ENCODE measurements around the gene SSBP4. TPM values are rescaled to one million over a fixed set of nuclear protein-coding genes. Genes with fewer than 3 reads are reported as not detected.

Gene SSBP4
- total and polyA plus RNA-seq, 4 donors, result 31.7 to 95.3 (median 72.4) TPM

DNA sequence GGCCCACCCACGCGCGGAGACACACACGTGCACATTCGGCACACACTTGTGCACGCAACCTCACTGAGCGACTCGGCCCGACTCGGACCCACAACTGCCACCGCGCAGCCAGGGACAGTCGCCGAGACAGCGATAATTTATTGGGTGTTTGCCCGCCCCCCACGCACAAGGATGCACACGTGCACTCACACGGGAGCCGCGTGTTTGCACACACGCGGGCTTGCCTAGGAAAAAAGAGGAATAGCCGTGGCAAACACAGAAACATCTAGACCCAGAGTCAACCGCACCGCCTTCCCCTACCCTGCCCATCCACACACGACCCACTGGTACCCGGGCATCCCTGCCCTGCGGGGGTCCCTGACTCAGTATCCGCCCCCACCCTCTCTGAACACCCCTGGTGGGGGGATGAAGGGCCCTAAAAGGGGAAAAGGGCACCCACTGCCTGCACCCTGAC, 1.1 kb upstream of the SSBP4 start:
- 8 to 9% methylated on average over 30 of the region's 30 CpGs for WGBS, 2 donors
- Histone ChIP-seq H3K4me3 (no peak overlapping the region), H3K36me3 (ENCODE audit: control insufficient read depth in 4 of 4, insufficient read depth in 4 of 4, low read length in 4 of 4) (no peaks in the 10 kb centered on the region), H3K27me3 (ENCODE audit: control insufficient read depth in 3 of 3, insufficient read depth in 3 of 3, low read length in 2 of 3) (no peaks in the 10 kb centered on the region), H3K9ac (ENCODE audit: insufficient read depth in 1 of 2, low read length in 2 of 2) (no peak overlapping the region), H3K4me1 (ENCODE audit: control insufficient read depth in 5 of 5, insufficient read depth in 5 of 5, low read length in 5 of 5) (peaks cover 0 to 57% (median 42%) of the 10 kb centered on the region in 5 donors), H3K27ac (ENCODE audit: low read depth in 1 of 2, low read length in 1 of 2) (peak overlapping the region; percentile 27 to 88), H3K9me3 (ENCODE audit: control insufficient read depth in 4 of 4, insufficient read depth in 3 of 4, low read length in 3 of 4) (no peaks in the 10 kb centered on the region)
- no peak for ATAC-seq (ENCODE audit: insufficient read depth, low FRiP score)
- TF ChIP-seq, protein P1, sequence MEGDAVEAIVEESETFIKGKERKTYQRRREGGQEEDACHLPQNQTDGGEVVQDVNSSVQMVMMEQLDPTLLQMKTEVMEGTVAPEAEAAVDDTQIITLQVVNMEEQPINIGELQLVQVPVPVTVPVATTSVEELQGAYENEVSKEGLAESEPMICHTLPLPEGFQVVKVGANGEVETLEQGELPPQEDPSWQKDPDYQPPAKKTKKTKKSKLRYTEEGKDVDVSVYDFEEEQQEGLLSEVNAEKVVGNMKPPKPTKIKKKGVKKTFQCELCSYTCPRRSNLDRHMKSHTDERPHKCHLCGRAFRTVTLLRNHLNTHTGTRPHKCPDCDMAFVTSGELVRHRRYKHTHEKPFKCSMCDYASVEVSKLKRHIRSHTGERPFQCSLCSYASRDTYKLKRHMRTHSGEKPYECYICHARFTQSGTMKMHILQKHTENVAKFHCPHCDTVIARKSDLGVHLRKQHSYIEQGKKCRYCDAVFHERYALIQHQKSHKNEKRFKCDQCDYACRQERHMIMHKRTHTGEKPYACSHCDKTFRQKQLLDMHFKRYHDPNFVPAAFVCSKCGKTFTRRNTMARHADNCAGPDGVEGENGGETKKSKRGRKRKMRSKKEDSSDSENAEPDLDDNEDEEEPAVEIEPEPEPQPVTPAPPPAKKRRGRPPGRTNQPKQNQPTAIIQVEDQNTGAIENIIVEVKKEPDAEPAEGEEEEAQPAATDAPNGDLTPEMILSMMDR (IDR thresholded peaks at IDR 0.05; ENCODE audit: control extremely low read depth, extremely low read depth), result no peak
- DNase-seq, result no peak

GRCh38 chr19:18418483-18419194, 559 bp upstream of the SSBP4 start:
- peaks cover 0 to 57% (median 42%) of the 10 kb centered on the region in 5 donors for H3K4me1 ChIP-seq (ENCODE audit: control insufficient read depth in 5 of 5, insufficient read depth in 5 of 5, low read length in 5 of 5)
- DNase-seq, result peak in 2 of 3 donors; percentile 34 to 46

GRCh38 chr19:18419699-18420460, 682 bp downstream of the SSBP4 start:
- Histone ChIP-seq H3K9ac (ENCODE audit: insufficient read depth in 1 of 2, low read length in 2 of 2) (no peak overlapping the region), H3K4me1 (ENCODE audit: control insufficient read depth in 5 of 5, insufficient read depth in 5 of 5, low read length in 5 of 5) (peaks cover 0 to 53% (median 41%) of the 10 kb centered on the region in 5 donors), H3K9me3 (ENCODE audit: control insufficient read depth in 4 of 4, insufficient read depth in 3 of 4, low read length in 3 of 4) (no peaks in the 10 kb centered on the region), H3K27ac (ENCODE audit: low read depth in 1 of 2, low read length in 1 of 2) (peak overlapping the region; percentile 73 to 88), H3K27me3 (ENCODE audit: control insufficient read depth in 3 of 3, insufficient read depth in 3 of 3, low read length in 2 of 3) (no peaks in the 10 kb centered on the region), H3K4me3 (peak overlapping the region; percentile 68), H3K36me3 (ENCODE audit: control insufficient read depth in 4 of 4, insufficient read depth in 4 of 4, low read length in 4 of 4) (no peaks in the 10 kb centered on the region)
- TF ChIP-seq, protein P1 (IDR thresholded peaks at IDR 0.05; ENCODE audit: control extremely low read depth, extremely low read depth), result no peak
- ATAC-seq (ENCODE audit: insufficient read depth, low FRiP score) (no peak), DNase-seq (peak in 1 of 3 donors; percentile 52)
- 1% methylated on average over 52 to 97 of the region's 97 CpGs for WGBS, 2 donors

More at GRCh38 chr19:18418483-18419194, 559 bp upstream of the SSBP4 start:
- Histone ChIP-seq H3K9ac (ENCODE audit: insufficient read depth in 1 of 2, low read length in 2 of 2) (no peak overlapping the region), H3K27me3 (ENCODE audit: control insufficient read depth in 3 of 3, insufficient read depth in 3 of 3, low read length in 2 of 3) (no peaks in the 10 kb centered on the region), H3K27ac (ENCODE audit: low read depth in 1 of 2, low read length in 1 of 2) (peak overlapping the region; percentile 29 to 88), H3K9me3 (ENCODE audit: control insufficient read depth in 4 of 4, insufficient read depth in 3 of 4, low read length in 3 of 4) (no peaks in the 10 kb centered on the region), H3K36me3 (ENCODE audit: control insufficient read depth in 4 of 4, insufficient read depth in 4 of 4, low read length in 4 of 4) (no peaks in the 10 kb centered on the region), H3K4me3 (peak overlapping the region; percentile 18)
- 12 to 20% methylated on average over 33 to 39 of the region's 39 CpGs for WGBS, 2 donors
- ATAC-seq (ENCODE audit: insufficient read depth, low FRiP score), result no peak
- TF ChIP-seq, protein P1 (IDR thresholded peaks at IDR 0.05; ENCODE audit: control extremely low read depth, extremely low read depth), result no peak
